SK-N-SH (cell line): ENCODE measurements around the gene MEF2B. TPM values are rescaled to one million over a fixed set of nuclear protein-coding genes. Genes with fewer than 3 reads are reported as not detected.

Experiments
- CTCF ChIA-PET: fragments of 300-600, 350-600 bp; formaldehyde crosslinking; extraction: SDS; loops from one replicate; lab custom pipeline; 2021; lab: Yijun Ruan, JAX
- POLR2A ChIA-PET: fragments of 350-600 bp; sonication (Branson Sonifier 250); formaldehyde crosslinking; extraction: SDS; loops from one replicate; lab custom pipeline; 2020; ENCODE audit warnings: antibody characterized with exemption, inconsistent platforms; lab: Yijun Ruan, JAX
- DNase-seq: peaks from one replicate; pipeline ENCODE4 v3.0.0; 2012
- H2AFZ ChIP-seq: fragments of 200-600 bp; sonication (generic); 2 replicates; pipeline ENCODE4 v1.8.1; 2016; ENCODE audit warnings: antibody characterized with exemption, mild to moderate bottlenecking, low read depth
- H3F3A ChIP-seq: fragments of 200-600 bp; sonication (generic); replicated peaks from 2 replicates; pipeline ENCODE3; 2016; ENCODE audit warnings: antibody characterized with exemption, mild to moderate bottlenecking; ENCODE audit not compliant: insufficient read depth
- H3K27ac ChIP-seq, 2 experiments: fragments of 200-500 bp in 1 of 2; fragments of 200-600 bp in 1 of 2; sonication (Bioruptor generic) in 1 of 2; sonication (generic), shearing (Covaris generic) in 1 of 2; 2 replicates each; pipeline versions ENCODE4 v1.5.1 to v1.6.1; 2014 to 2016; ENCODE audit warnings: low read depth in 2 of 2, inconsistent platforms in 1 of 2, low read length in 1 of 2, mild to moderate bottlenecking in 1 of 2, mixed read lengths in 1 of 2
- H3K27me3 ChIP-seq: fragments of 200-600 bp; sonication (generic), shearing (Covaris generic); 2 replicates; pipeline ENCODE4 v1.6.1; 2016; ENCODE audit warnings: mixed run types; ENCODE audit not compliant: insufficient read depth
- H3K36me3 ChIP-seq, 2 experiments: fragments of 200-500 bp in 1 of 2; fragments of 200-600 bp in 1 of 2; sonication (Bioruptor generic) in 1 of 2; sonication (generic) in 1 of 2; replicated peaks in 1 of 2; 2 replicates each; pipeline versions ENCODE3 to v1.5.1; 2014 to 2016; ENCODE audit warnings: low read length in 1 of 2, mild to moderate bottlenecking in 1 of 2; ENCODE audit not compliant: insufficient read depth in 2 of 2, control insufficient read depth in 1 of 2
- H3K4me1 ChIP-seq, 2 experiments: fragments of 200-500 bp in 1 of 2; fragments of 200-600 bp in 1 of 2; sonication (Bioruptor generic) in 1 of 2; sonication (generic), shearing (Covaris generic) in 1 of 2; 2 replicates each; pipeline versions ENCODE4 v1.5.1 to v1.6.1; 2014 to 2016; ENCODE audit warnings: low read depth in 1 of 2, low read length in 1 of 2, mixed run types in 1 of 2; ENCODE audit not compliant: insufficient read depth in 2 of 2, control insufficient read depth in 1 of 2
- H3K4me2 ChIP-seq: fragments of 200-600 bp; sonication (generic), shearing (Covaris generic); 2 replicates; pipeline ENCODE4 v1.6.1; 2017; ENCODE audit warnings: mixed run types
- H3K4me3 ChIP-seq, 2 experiments: fragments of 200-500 bp in 1 of 2; fragments of 200-600 bp in 1 of 2; sonication (Bioruptor generic) in 1 of 2; sonication (generic), shearing (Covaris generic) in 1 of 2; 2 replicates each; pipeline versions ENCODE4 v1.5.1 to v1.8.1; 2014 to 2016; ENCODE audit warnings: low read depth in 2 of 2, inconsistent platforms in 1 of 2, low read length in 1 of 2, mild to moderate bottlenecking in 1 of 2, mixed read lengths in 1 of 2, moderate library complexity in 1 of 2
- H3K79me2 ChIP-seq: fragments of 200-600 bp; sonication (generic); 2 replicates; pipeline ENCODE4 v1.8.1; 2017; ENCODE audit warnings: mild to moderate bottlenecking; ENCODE audit not compliant: insufficient read depth
- H3K9ac ChIP-seq: fragments of 200-600 bp; sonication (generic); 2 replicates; pipeline ENCODE4 v1.6.1; 2017; ENCODE audit warnings: mixed run types
- H3K9me2 ChIP-seq: fragments of 200-600 bp; sonication (generic); 2 replicates; pipeline ENCODE4 v1.6.1; 2017; ENCODE audit warnings: mixed run types
- H3K9me3 ChIP-seq: fragments of 200-600 bp; sonication (generic); 2 replicates; pipeline ENCODE4 v1.6.1; 2017; ENCODE audit warnings: mixed run types, mild to moderate bottlenecking, moderate library complexity
- H4K20me1 ChIP-seq: fragments of 200-600 bp; sonication (generic); 2 replicates; pipeline ENCODE4 v1.6.1; 2017; ENCODE audit warnings: mild to moderate bottlenecking, mixed run types; ENCODE audit not compliant: insufficient read depth
- ELF1 ChIP-seq: IDR thresholded peaks from 2 replicates; pipeline ENCODE4 v1.4.0; 2012
- FOXM1 ChIP-seq: IDR thresholded peaks from 2 replicates; pipeline ENCODE4 v1.4.0; 2012; ENCODE audit warnings: low read depth, mild to moderate bottlenecking
- GATA2 ChIP-seq: sonication (generic); formaldehyde crosslinking; IDR thresholded peaks from 2 replicates; pipeline ENCODE4 v1.5.0; 2020; ENCODE audit warnings: mild to moderate bottlenecking, missing genetic modification reagents
- IRF3 ChIP-seq: fragments of 150-350 bp; IDR thresholded peaks from 2 replicates; pipeline ENCODE4 v1.6.1; 2016; ENCODE audit warnings: mild to moderate bottlenecking, low read depth, low read length
- MEF2A ChIP-seq: IDR thresholded peaks from 2 replicates; pipeline ENCODE4 v1.4.0; 2012; ENCODE audit warnings: low read depth, borderline replicate concordance
- MXI1 ChIP-seq: IDR thresholded peaks from 2 replicates; pipeline ENCODE4 v1.6.1; 2012; ENCODE audit warnings: mild to moderate bottlenecking, low read depth, low read length, improper control_type of control experiment
- POLR2AphosphoS5 ChIP-seq: IDR thresholded peaks from 2 replicates; pipeline ENCODE4 v1.6.1; 2012; ENCODE audit warnings: low read depth, low read length
- RAD21 ChIP-seq: IDR thresholded peaks from 2 replicates; pipeline ENCODE4 v1.6.1; 2012; ENCODE audit warnings: mild to moderate bottlenecking, low read length
- SIN3A ChIP-seq: IDR thresholded peaks from 2 replicates; pipeline ENCODE4 v1.6.1; 2012; ENCODE audit warnings: low read depth, mild to moderate bottlenecking, low read length, moderate library complexity, borderline replicate concordance
- TAF1 ChIP-seq: IDR thresholded peaks from 2 replicates; pipeline ENCODE4 v1.6.1; 2012; ENCODE audit warnings: low read depth, mild to moderate bottlenecking, low read length, moderate library complexity, borderline replicate concordance
- TCF12 ChIP-seq: IDR thresholded peaks from 2 replicates; pipeline ENCODE4 v1.4.0; 2012
- TEAD4 ChIP-seq: IDR thresholded peaks from 2 replicates; pipeline ENCODE4 v1.4.0; 2012; ENCODE audit warnings: mild to moderate bottlenecking, borderline replicate concordance; ENCODE audit not compliant: insufficient read depth
- YY1 ChIP-seq: IDR thresholded peaks from 2 replicates; pipeline ENCODE4 v1.4.0; 2012; ENCODE audit warnings: low read depth, mild to moderate bottlenecking
- ZBTB33 ChIP-seq: IDR thresholded peaks from 2 replicates; pipeline ENCODE4 v1.4.0; 2012; ENCODE audit warnings: low read depth, borderline replicate concordance
- WGBS: methylation state at CpG from one replicate; pipeline ENCODE4 v1.1.6; 2017; ENCODE audit warnings: low lambda C conversion rate; 5-methylcytosine and 5-hydroxymethylcytosine counted together
- polyA plus RNA-seq, 3 experiments: library from polyadenylated mRNA; depleted of rRNA; stranded (reverse); fragments of >200 nt; gene quantifications; 2 replicates each; pipeline ENCODE4 v1.2.3, GENCODE V29; 2012
- TF ChIP-seq, protein P1 (sequence below): fragments of 200-600 bp; sonication (generic); IDR thresholded peaks from 2 replicates; pipeline ENCODE4 v1.6.1; 2017; ENCODE audit warnings: antibody characterized with exemption, mild to moderate bottlenecking, moderate library complexity
- TF ChIP-seq, protein P2 (sequence below): IDR thresholded peaks from 2 replicates; pipeline ENCODE4 v1.4.0; 2012; ENCODE audit warnings: low read depth, borderline replicate concordance
- TF ChIP-seq, protein P3 (sequence below): IDR thresholded peaks from 2 replicates; pipeline ENCODE4 v1.4.0; 2012; ENCODE audit warnings: low read depth
- TF ChIP-seq, protein P4 (sequence below): IDR thresholded peaks from 2 replicates; pipeline ENCODE4; 2012

MEF2B gene
- polyA plus RNA-seq, 1 of the 3 experiments (the other 2 are of a cell fraction): 1.0 TPM

- Histone ChIP-seq H3K4me3 (no peak overlapping the region), H3K36me3 (no peaks in the 10 kb centered on the region), H3F3A (no peaks in the 10 kb centered on the region), H4K20me1 (no peaks in the 10 kb centered on the region), H3K9me3 (no peaks in the 10 kb centered on the region), H3K27me3 (no peaks in the 10 kb centered on the region), H3K27ac (no peak overlapping the region), H3K79me2 (no peaks in the 10 kb centered on the region), H3K9me2 (no peaks in the 10 kb centered on the region), H2AFZ (no peak overlapping the region), H3K4me2 (no peak overlapping the region), H3K9ac (no peak overlapping the region), H3K4me1 (no peaks in the 10 kb centered on the region; a peak in 1 of 4 replicates)
- TF ChIP-seq RAD21: no peak
- TF ChIP-seq, protein P1, sequence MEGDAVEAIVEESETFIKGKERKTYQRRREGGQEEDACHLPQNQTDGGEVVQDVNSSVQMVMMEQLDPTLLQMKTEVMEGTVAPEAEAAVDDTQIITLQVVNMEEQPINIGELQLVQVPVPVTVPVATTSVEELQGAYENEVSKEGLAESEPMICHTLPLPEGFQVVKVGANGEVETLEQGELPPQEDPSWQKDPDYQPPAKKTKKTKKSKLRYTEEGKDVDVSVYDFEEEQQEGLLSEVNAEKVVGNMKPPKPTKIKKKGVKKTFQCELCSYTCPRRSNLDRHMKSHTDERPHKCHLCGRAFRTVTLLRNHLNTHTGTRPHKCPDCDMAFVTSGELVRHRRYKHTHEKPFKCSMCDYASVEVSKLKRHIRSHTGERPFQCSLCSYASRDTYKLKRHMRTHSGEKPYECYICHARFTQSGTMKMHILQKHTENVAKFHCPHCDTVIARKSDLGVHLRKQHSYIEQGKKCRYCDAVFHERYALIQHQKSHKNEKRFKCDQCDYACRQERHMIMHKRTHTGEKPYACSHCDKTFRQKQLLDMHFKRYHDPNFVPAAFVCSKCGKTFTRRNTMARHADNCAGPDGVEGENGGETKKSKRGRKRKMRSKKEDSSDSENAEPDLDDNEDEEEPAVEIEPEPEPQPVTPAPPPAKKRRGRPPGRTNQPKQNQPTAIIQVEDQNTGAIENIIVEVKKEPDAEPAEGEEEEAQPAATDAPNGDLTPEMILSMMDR: no peak
- TF ChIP-seq ELF1: no peak
- TF ChIP-seq MEF2A: no peak
- no peak for TF ChIP-seq POLR2AphosphoS5
- no peak for TF ChIP-seq TAF1
- no peak for TF ChIP-seq YY1
- TF ChIP-seq FOXM1: no peak
- TF ChIP-seq ZBTB33: no peak
- no peak for TF ChIP-seq IRF3
- TF ChIP-seq GATA2 (CRISPR knock-in tag): no peak
- TF ChIP-seq, protein P2, sequence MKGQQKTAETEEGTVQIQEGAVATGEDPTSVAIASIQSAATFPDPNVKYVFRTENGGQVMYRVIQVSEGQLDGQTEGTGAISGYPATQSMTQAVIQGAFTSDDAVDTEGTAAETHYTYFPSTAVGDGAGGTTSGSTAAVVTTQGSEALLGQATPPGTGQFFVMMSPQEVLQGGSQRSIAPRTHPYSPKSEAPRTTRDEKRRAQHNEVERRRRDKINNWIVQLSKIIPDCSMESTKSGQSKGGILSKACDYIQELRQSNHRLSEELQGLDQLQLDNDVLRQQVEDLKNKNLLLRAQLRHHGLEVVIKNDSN: no peak
- TF ChIP-seq TCF12: no peak
- TF ChIP-seq SIN3A: no peak
- no peak for TF ChIP-seq TEAD4
- no peak for TF ChIP-seq MXI1
- TF ChIP-seq, protein P3, sequence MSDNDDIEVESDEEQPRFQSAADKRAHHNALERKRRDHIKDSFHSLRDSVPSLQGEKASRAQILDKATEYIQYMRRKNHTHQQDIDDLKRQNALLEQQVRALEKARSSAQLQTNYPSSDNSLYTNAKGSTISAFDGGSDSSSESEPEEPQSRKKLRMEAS: no peak
- TF ChIP-seq, protein P4, sequence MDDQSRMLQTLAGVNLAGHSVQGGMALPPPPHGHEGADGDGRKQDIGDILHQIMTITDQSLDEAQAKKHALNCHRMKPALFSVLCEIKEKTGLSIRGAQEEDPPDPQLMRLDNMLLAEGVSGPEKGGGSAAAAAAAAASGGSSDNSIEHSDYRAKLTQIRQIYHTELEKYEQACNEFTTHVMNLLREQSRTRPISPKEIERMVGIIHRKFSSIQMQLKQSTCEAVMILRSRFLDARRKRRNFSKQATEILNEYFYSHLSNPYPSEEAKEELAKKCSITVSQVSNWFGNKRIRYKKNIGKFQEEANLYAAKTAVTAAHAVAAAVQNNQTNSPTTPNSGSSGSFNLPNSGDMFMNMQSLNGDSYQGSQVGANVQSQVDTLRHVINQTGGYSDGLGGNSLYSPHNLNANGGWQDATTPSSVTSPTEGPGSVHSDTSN: no peak
- POLR2A ChIA-PET: no interaction called here
- DNase-seq: no peak
- WGBS: 79% methylated on average over 9 of the region's 9 CpGs
- CTCF ChIA-PET: interaction anchor here (0.7 to 1.4 kb wide), 5 partner anchors 15 to 289 kb away, joined by 3 to 5 read pairs (median 4); no protein-coding TSS in a partner anchor
Observed at GRCh38 chr19:19109601-19110000, 60.5 kb downstream of the MEF2B start.
